K562 (cell line): Measurements from ENCODE around the gene PLA2G4C. TPM values are rescaled to one million over a fixed set of nuclear protein-coding genes. Genes with fewer than 3 reads are reported as not detected.

ENCODE experiments used
- CEBPG ChIP-seq, 3 experiments: fragments of 200-800 bp in 1 of 3; sonication (Bioruptor generic) in 1 of 3; sonication (generic) in 1 of 3; formaldehyde crosslinking in 1 of 3; IDR thresholded peaks in 2 of 3; conservative IDR thresholded peaks in 1 of 3; 2 replicates each; pipeline versions ENCODE4 v1.6.1 to v1.8.0; 2016 to 2022; ENCODE audit warnings: missing compliant biosample characterization in 2 of 3, missing genetic modification characterization in 2 of 3, mild to moderate bottlenecking in 1 of 3, missing genetic modification reagents in 1 of 3
- NBN ChIP-seq: fragments of 450-650 bp; IDR thresholded peaks from 2 replicates; pipeline ENCODE4 v1.6.1; 2016; ENCODE audit warnings: low read depth, mild to moderate bottlenecking
- RCOR1 ChIP-seq, 2 experiments: IDR thresholded peaks; 2 replicates each; pipeline ENCODE4 v1.6.1; 2012; ENCODE audit warnings: low read depth in 2 of 2, low read length in 2 of 2, borderline replicate concordance in 1 of 2, improper control_type of control experiment in 1 of 2
- SIX5 ChIP-seq, 2 experiments: IDR thresholded peaks; 2 replicates each; pipeline ENCODE4 v1.6.1; 2011; ENCODE audit warnings: low read length in 2 of 2, borderline replicate concordance in 1 of 2, low read depth in 1 of 2, mild to moderate bottlenecking in 1 of 2, moderate library complexity in 1 of 2; ENCODE audit not compliant: insufficient read depth in 1 of 2
- THRB ChIP-seq: fragments of 450-650 bp; formaldehyde crosslinking; conservative IDR thresholded peaks from 2 replicates; pipeline ENCODE4 v1.4.0; 2022; ENCODE audit warnings: mild to moderate bottlenecking, missing genetic modification characterization
- TRIM28 ChIP-seq: fragments of 450-650 bp; IDR thresholded peaks from 2 replicates; pipeline ENCODE4 v1.6.1; 2017
- ZNF551 ChIP-seq: fragments of 250-450 bp; sonication (Bioruptor Pico); IDR thresholded peaks from 2 replicates; pipeline ENCODE4 v1.5.0; 2021; ENCODE audit warnings: mild to moderate bottlenecking, moderate library complexity
- polyA plus RNA-seq, 8 experiments: library from polyadenylated mRNA; depleted of rRNA in 4 of 8; stranded (reverse) in 5 of 8; unstranded in 3 of 8; fragments of >200 nt; fragmentation: Nextera tagmentation in 2 of 8; fragmentation: Illumina TruSeq in 1 of 8; extraction: Ambion mirVana in 2 of 8; extraction: Trizol in 1 of 8; gene quantifications; 2 replicates each; pipeline versions ENCODE4 v1.2.1 to v1.2.3, GENCODE V29; 2011 to 2014; ENCODE audit warnings: inconsistent platforms in 1 of 8, missing spikeins in 1 of 8
- total RNA-seq, 7 experiments: library from RNA; depleted of rRNA in 6 of 7; stranded (reverse); fragments of >200 nt in 6 of 7; fragmentation: Illumina TruSeq in 2 of 7; extraction: Trizol in 2 of 7; gene quantifications; 2 replicates each; pipeline versions ENCODE4 v1.2.1 to v1.2.3, GENCODE V29; 2011 to 2021; ENCODE audit warnings: low replicate concordance in 1 of 7
- TF ChIP-seq, protein P1 (sequence below): fragments of 450-650 bp; IDR thresholded peaks from 2 replicates; pipeline ENCODE4 v1.6.1; 2016
- TF ChIP-seq, protein P2 (sequence below), 2 experiments: fragments of 250-450 bp in 1 of 2; fragments of 450-650 bp in 1 of 2; sonication (Bioruptor Pico) in 1 of 2; IDR thresholded peaks; 2 replicates each; pipeline versions ENCODE4 v1.6.1 to v1.8.0; 2016 to 2021; ENCODE audit warnings: mild to moderate bottlenecking in 2 of 2, moderate library complexity in 2 of 2, missing compliant biosample characterization in 1 of 2, missing genetic modification characterization in 1 of 2

PLA2G4C gene
- total and polyA plus RNA-seq, 9 of the 15 experiments (the other 6 are each of a cell fraction or from before 2014, with no cell fraction given), result 0.27 to 0.35 (median 0.35) TPM; not detected in 6

DNA sequence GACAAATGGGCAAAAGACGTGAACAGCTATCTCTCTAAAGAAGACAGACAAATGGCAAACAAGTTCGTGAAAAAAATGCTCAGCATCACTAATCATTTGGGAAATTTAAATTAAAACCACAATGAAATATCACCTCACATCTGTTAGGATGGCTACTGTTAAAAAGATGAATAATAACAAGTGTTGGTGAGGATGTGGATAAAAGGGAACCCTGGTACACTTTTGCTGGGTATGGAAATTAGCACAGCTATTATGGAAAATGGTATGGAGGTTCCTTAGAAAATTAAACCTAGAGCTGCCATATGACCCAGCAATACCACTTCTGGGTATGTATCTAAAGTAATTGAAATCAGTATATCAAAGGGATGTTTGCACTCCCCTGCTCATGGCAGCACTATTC is 73.9 kb downstream of the PLA2G4C start (continued):
- no peak for TF ChIP-seq SIX5 (IDR thresholded peaks at IDR 0.05; ENCODE audit: borderline replicate concordance in 1 of 2, insufficient read depth in 1 of 2, low read depth in 1 of 2, low read length in 2 of 2)
- no peak for TF ChIP-seq ZNF551 (CRISPR knock-in tag)
- no peak for TF ChIP-seq NBN
- TF ChIP-seq THRB (CRISPR knock-in tag), result no peak
- TF ChIP-seq CEBPG (CRISPR knock-in tag; IDR thresholded peaks at IDR 0.05), result no peak
- no peak for TF ChIP-seq CEBPG (tag; conservative IDR thresholded peaks at IDR 0.05 in 1 of 2, IDR thresholded peaks at IDR 0.05 in 1 of 2)
- TF ChIP-seq, protein P1, sequence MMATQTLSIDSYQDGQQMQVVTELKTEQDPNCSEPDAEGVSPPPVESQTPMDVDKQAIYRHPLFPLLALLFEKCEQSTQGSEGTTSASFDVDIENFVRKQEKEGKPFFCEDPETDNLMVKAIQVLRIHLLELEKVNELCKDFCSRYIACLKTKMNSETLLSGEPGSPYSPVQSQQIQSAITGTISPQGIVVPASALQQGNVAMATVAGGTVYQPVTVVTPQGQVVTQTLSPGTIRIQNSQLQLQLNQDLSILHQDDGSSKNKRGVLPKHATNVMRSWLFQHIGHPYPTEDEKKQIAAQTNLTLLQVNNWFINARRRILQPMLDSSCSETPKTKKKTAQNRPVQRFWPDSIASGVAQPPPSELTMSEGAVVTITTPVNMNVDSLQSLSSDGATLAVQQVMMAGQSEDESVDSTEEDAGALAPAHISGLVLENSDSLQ, result no peak
- 0 out of 4 replicates have a peak, but pooled peaks of 1 of the 2 experiments have one; percentile 8 for TF ChIP-seq RCOR1 (IDR thresholded peaks at IDR 0.05; ENCODE audit: borderline replicate concordance in 1 of 2, low read depth in 2 of 2, low read length in 2 of 2)
- peak; percentile 96 for TF ChIP-seq TRIM28
- TF ChIP-seq, protein P2, sequence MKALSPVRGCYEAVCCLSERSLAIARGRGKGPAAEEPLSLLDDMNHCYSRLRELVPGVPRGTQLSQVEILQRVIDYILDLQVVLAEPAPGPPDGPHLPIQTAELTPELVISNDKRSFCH (CRISPR knock-in tag; IDR thresholded peaks at IDR 0.05), result no peak
- TF ChIP-seq, protein P2 (tag; IDR thresholded peaks at IDR 0.05), result no peak
- TF ChIP-seq, all 486 proteins: peak for 9
